PFSK-1 (cell line): ENCODE measurements around the gene CNTN4.

Source experiments
- POLR2AphosphoS5 ChIP-seq: IDR thresholded peaks from 2 replicates; pipeline ENCODE4 v1.6.1; 2012; ENCODE audit warnings: low read depth, mild to moderate bottlenecking, control low read depth, low read length, moderate library complexity
- TAF1 ChIP-seq: IDR thresholded peaks from 2 replicates; pipeline ENCODE4 v1.6.1; 2012; ENCODE audit warnings: low read length, control low read depth, borderline replicate concordance; ENCODE audit not compliant: insufficient read depth
- TF ChIP-seq, protein P1 (sequence below), 2 experiments: IDR thresholded peaks; 2 replicates each; pipeline versions ENCODE4 v1.6.1 to v1.8.0; 2011 to 2012; ENCODE audit warnings: low read depth in 2 of 2, low read length in 2 of 2, control low read depth in 1 of 2, inconsistent platforms in 1 of 2, mild to moderate bottlenecking in 1 of 2, moderate library complexity in 1 of 2; ENCODE audit not compliant: insufficient read depth in 1 of 2

DNA sequence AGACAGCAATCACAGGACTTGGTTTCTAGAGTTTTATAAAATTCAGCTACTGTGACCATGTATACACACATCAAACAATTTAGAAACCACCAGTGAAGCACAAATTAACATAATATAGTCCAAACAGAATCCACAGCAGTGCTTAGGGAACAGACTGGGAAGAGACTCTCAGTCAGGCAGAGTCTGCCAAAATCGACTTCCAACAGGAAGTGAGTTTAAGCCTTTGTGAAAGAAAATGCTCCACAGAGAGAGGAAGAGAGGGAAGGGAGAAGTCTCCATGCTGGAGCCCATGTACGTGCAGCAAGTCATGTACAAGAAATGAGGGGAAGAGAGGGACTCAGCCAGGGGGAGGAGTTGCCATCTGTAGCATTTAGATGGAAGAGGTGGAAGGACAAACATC lies 838.9 kb downstream of the CNTN4 start:
- no peak for TF ChIP-seq TAF1
- TF ChIP-seq POLR2AphosphoS5 = no peak
- TF ChIP-seq, protein P1, sequence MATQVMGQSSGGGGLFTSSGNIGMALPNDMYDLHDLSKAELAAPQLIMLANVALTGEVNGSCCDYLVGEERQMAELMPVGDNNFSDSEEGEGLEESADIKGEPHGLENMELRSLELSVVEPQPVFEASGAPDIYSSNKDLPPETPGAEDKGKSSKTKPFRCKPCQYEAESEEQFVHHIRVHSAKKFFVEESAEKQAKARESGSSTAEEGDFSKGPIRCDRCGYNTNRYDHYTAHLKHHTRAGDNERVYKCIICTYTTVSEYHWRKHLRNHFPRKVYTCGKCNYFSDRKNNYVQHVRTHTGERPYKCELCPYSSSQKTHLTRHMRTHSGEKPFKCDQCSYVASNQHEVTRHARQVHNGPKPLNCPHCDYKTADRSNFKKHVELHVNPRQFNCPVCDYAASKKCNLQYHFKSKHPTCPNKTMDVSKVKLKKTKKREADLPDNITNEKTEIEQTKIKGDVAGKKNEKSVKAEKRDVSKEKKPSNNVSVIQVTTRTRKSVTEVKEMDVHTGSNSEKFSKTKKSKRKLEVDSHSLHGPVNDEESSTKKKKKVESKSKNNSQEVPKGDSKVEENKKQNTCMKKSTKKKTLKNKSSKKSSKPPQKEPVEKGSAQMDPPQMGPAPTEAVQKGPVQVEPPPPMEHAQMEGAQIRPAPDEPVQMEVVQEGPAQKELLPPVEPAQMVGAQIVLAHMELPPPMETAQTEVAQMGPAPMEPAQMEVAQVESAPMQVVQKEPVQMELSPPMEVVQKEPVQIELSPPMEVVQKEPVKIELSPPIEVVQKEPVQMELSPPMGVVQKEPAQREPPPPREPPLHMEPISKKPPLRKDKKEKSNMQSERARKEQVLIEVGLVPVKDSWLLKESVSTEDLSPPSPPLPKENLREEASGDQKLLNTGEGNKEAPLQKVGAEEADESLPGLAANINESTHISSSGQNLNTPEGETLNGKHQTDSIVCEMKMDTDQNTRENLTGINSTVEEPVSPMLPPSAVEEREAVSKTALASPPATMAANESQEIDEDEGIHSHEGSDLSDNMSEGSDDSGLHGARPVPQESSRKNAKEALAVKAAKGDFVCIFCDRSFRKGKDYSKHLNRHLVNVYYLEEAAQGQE (IDR thresholded peaks at IDR 0.05; ENCODE audit: insufficient read depth in 1 of 2, low read depth in 2 of 2, low read length in 2 of 2) = no peak
